Eye (tissue), 1 donor: Measurements from ENCODE around the gene DMRT3.
"Not testable (repeated sequence)": the region's sequence is repeated elsewhere in the genome, so short reads cannot be mapped to it uniquely, and the experiment has no call there.

Experiments
- DNase-seq: peaks from one replicate; pipeline ENCODE4 v3.0.0-alpha.2; 2015

Gene DMRT3

DNA sequence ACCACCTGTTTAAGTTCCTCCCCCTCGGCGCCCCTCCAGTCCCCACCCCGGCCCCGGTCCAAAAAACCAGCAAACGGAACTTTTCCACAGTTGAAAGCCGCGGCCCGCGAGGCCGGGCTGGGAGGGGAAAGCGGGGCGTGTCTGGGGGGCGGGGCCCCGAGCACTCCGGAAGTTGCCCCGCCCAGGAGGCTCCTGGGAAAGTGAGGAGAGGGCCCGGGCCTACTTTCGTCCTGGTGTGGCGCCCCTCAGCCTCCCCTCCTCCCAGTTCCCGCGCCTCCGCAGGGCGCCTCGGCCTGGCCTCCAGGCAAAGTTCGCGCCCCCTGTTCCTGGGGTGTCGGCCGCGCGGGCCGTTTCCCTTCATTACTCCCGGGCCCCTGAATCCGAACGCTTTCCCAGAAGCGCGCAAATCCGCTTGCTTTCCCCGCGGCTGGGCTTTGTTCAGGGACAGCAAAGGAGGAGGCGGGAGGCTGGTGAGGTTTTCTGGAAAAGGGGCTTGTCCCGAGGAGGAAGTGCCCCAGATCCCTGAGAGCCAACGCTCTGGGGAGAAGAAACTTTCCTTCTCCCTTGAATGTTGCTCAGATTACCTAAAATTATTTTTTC is 4.5 kb upstream of the DMRT3 start:
- DNase-seq: peak; percentile 77

- peak; percentile 74 for DNase-seq
Measured at GRCh38 chr9:972501-973294, 3.8 kb upstream of the DMRT3 start.

DNA sequence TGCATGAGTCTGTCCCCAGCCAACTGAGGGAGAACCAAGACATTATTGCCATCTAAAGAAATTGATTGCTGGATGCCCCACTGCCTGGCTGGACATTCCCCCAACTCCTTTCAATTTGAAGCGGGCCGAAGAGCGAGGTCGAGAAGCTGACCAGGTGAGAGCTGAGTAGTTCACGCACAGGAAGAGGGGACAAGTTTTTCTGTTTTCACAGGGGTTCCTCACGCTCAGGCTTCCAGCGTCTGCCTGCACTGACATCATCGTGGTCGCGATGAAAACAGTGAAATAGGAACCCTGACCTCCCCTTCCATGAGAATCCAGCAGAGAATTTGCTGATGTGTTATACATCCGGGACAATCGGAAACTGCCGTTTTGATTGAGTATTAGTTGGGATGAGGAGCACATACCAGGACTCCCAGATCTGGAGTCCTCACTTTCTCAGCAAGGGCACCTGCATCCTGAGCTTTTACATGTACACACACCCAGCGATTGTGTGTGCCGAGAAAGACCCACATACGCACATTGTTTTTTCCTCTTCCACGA is 3.1 kb upstream of the DMRT3 start:
- no peak for DNase-seq

- peak; percentile 87 for DNase-seq
Measured at GRCh38 chr9:974031-974995, 2.1 kb upstream of the DMRT3 start.

GRCh38 chr9:974996-975739 is 1.3 kb upstream of the DMRT3 start:
- peak; percentile 67 for DNase-seq

- peak; percentile 51 for DNase-seq
Measured at GRCh38 chr9:975740-976257, 656 bp upstream of the DMRT3 start.

DNA sequence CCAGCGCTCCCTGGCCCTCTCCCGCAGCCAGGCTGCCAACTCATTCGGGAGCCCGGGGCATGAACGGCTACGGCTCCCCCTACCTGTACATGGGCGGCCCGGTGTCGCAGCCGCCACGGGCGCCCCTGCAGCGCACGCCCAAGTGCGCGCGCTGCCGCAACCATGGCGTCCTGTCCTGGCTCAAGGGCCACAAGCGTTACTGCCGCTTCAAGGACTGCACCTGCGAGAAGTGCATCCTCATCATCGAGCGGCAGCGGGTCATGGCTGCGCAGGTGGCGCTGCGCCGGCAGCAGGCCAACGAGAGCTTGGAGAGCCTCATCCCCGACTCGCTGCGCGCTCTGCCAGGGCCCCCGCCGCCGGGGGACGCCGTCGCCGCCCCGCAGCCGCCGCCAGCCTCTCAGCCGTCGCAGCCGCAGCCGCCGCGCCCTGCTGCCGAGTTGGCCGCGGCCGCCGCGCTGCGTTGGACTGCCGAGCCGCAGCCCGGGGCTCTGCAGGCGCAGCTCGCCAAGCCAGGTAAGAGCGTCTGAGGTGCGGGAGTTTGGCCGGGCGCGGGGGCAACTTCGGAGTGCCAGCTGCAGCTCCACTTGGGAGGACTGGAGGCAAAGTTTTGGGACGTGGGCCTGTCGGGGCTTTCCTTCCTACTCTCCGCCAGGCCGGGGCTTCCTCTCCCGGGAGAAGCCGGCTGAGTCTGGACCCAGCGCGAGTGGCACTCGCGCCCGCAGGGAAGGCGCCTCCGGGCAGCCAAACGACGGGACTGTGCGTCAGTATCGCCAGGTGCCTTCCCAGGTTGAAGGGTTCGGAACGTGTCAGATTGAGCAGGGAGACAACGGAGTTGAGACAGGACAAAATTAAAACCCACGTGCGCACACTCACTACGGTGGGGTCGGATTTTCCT is 735 bp downstream of the DMRT3 start:
- peak; percentile 75 for DNase-seq

GRCh38 chr9:977838-978830 is 1.7 kb downstream of the DMRT3 start:
- DNase-seq: peak; percentile 39

DNA sequence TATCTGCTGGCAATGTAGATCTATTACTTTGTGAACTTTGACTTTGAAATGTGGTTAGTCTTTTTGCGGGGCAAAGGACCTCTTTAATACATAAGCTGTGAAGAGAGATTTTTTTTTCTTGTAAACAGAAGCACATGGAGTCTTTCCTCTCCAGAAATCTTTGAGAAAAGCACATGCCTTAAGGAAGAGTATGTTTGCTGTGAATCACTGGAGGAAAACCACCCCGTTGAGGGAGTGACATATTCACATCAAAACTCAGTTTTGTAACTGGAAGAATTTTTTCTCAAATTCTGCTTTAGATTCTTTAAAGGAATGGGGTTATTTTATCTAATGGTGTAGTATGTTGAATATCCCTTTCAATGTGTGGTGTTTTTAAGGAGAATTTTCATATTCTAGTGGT is 3.5 kb downstream of the DMRT3 start:
- DNase-seq: peak; percentile 23

- DNase-seq: peak; percentile 36
Measured at GRCh38 chr9:980640-981039, 4.2 kb downstream of the DMRT3 start.

DNA sequence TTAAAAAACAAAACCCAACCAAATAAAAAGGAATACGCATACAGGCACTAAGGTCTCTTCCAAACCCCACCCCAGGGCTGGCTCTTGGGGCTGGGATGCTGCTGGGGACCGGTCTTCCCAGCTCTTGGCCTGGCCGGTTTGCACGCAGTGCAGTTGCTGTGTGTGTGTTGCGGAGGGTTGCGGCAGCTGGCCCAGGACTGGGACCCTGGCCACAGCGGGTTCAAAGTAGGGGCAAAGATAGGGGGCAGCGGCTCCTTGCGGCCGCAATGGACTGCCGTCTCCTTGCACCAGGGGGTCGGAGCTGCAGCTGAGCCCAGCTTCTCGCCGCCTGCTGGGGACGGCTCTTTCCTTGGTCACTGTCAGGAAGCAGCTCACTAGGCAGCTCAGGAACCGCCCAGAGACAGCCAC is 5.0 kb downstream of the DMRT3 start:
- peak; percentile 50 for DNase-seq

- no peak for DNase-seq
Measured at GRCh38 chr9:982394-983230, 6.2 kb downstream of the DMRT3 start.

DNA sequence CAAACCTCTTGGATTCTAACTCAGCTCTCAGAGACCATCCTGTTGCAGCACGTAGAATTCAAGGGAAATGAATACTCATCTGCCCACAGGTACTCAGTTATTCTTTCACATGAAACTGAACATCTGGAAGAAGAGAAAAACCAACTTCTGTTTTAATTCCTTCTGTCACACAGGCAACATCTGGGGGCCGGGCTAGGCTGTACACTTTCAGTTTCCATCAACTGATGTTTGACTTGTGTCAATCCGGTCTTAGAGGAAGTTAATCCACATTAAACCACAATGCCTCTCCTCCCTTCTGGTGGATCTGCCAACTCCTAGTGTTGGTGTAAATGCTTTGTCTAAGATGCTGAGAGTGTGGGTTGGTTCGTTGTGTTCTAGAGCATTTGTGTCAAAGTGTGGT is 17.6 kb downstream of the DMRT3 start:
- DNase-seq: no peak

DNA sequence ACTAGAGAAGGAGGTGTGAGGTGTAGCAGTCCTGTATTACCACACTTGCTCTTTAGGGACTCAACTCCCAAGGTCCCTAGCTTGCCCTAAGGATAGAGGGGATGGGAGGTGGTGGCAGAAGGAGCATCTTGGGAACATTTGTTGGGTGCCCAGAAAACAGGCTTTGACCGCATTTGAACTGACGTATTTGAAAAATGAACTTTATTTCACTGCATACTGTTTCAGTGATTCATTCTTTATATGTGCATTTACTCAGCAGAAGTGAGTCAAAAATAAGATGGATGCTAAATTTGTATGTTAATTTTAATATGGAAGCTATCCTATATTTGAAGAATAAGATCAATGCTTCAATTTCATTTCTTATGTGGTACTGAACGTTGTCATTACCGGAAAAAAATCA is 18.7 kb downstream of the DMRT3 start:
- DNase-seq: no peak

GRCh38 chr9:995781-996180 is 19.3 kb downstream of the DMRT3 start:
- no peak for DNase-seq

- not testable (repeated sequence) for DNase-seq
Measured at GRCh38 chr9:998299-999110, 22.1 kb downstream of the DMRT3 start.

DNA sequence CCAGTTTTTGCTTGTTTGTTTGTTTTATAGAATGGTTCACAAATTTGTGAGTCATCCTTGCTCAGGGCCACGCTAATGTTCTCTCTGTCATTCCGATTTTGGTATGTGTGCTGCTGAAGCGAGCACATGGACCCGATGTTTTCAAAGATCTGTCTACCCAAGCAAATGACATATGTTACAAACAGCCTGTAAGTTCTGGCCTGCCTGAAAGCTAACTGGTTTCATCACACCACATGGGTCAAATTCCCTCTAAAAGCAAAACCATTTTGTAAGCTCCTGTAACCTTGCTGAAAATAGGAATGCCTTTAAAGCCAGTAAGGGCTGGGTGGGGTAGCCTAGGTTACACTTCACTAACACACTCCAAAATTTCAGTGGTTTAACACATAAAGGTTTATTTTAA is 25.4 kb downstream of the DMRT3 start:
- no peak for DNase-seq

DNA sequence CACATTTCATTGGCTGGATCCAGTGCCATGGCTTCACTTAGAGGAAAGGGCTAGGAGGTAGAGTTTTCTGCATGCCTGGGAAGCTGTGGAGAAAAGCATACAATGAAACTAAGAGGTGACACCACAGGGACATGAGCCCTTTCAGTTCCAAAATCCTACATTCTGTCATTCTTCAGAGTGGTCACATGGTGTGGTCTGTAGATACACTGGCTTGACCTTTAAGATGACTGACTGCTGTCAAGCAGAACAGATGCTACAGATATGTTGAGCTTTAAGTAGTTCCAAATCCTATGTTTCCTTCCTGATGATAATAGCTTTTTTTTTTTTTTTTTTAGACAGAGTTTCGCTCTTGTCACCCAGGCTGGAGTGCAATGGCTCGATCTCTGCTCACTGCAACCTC is 26.2 kb downstream of the DMRT3 start:
- no peak for DNase-seq
